Skeletal muscle satellite cell (primary cell): Measurements from ENCODE around the gene DTNA.

ENCODE experiments used
- H3K27me3 ChIP-seq: 2 replicates; pipeline ENCODE4 v1.7.0; 2013; ENCODE audit warnings: low read length; ENCODE audit not compliant: control insufficient read depth, insufficient read depth
- H3K36me3 ChIP-seq: 2 replicates; pipeline ENCODE4 v1.7.0; 2013; ENCODE audit warnings: mild to moderate bottlenecking, control low read depth, low read length; ENCODE audit not compliant: insufficient read depth
- H3K4me1 ChIP-seq: 2 replicates; pipeline ENCODE4 v1.7.0; 2013; ENCODE audit warnings: low read length; ENCODE audit not compliant: control insufficient read depth, insufficient read depth
- H3K4me2 ChIP-seq: 2 replicates; pipeline ENCODE4 v1.7.0; 2013; ENCODE audit warnings: mild to moderate bottlenecking, low read length
- H3K4me3 ChIP-seq: 2 replicates; pipeline ENCODE4 v1.7.0; 2013; ENCODE audit warnings: low read length
- H3K9ac ChIP-seq: 2 replicates; pipeline ENCODE4 v1.7.0; 2013; ENCODE audit warnings: mild to moderate bottlenecking, low read depth, low read length, moderate library complexity
- H3K9me3 ChIP-seq: replicated peaks from 2 replicates; pipeline ENCODE4 v1.7.0; 2013; ENCODE audit warnings: mild to moderate bottlenecking, control low read depth, low read length

The DTNA gene

DNA sequence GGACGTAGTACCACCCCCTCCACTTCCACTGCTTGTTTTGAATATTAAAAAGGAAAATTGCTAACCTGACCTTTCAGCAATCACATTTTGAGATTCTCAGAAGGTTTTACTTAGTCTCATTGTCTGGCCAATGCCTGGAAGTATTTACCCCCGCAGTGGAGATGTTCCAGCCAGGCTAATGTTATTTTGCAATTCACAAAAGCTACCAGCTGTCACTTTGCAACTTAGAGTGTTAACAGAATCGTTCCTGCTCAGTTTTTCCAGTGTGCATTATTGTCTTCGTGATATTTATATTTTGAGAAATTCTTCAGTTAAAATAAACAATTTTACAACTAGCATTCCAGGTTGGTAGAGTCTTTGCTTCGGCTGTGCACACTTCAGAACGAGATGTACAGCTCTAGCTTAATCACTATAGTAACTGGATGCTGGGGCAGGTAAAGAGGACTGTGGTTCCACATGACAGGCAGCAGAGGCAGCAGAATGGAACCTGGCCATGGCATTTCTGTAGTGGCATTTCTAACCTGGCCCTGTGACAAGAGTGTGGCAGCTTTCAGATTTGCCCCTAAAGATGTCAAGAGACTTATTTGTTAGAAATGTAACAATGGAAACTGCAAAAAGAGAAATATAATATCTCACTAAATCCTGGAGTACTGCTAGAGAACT is 85.1 kb downstream of the DTNA start:
- Histone ChIP-seq H3K9ac (no peak overlapping the region), H3K4me3 (no peak overlapping the region), H3K4me2 (no peak overlapping the region), H3K4me1 (peaks cover under 1% of the 10 kb centered on the region), H3K9me3 (no peaks in the 10 kb centered on the region), H3K27me3 (no peaks in the 10 kb centered on the region), H3K36me3 (no peaks in the 10 kb centered on the region)

DNA sequence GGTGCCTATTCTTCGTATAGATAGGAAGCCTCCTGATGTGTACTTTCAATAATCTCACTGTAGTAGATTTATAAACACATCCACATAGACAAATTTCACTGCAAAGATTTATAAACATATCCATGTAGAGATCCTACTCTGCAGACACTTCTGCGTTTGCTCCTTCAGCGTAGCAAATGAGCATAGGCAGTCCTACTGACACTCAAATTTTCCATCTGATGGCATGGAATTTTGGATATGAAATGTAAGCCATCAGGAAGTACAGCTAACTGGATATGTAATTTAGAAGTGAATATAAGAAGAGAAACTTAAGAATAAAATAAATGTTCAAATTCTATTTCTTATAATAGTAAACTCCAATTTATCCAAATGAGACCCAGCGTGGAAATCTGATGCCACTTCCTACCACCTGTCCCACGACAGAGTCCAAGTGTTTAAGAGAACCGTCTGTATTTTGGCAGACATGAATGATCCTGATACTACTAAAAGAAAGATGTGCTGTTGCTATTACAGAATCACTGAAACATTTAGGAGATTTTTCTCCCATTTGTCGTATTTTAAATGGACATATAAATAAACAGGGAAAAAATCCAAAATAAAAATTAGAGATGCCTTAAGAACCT is 86.0 kb downstream of the DTNA start:
- Histone ChIP-seq H3K4me2 (no peak overlapping the region), H3K4me3 (no peak overlapping the region), H3K4me1 (no peaks in the 10 kb centered on the region), H3K27me3 (no peaks in the 10 kb centered on the region), H3K9me3 (no peaks in the 10 kb centered on the region), H3K36me3 (no peaks in the 10 kb centered on the region), H3K9ac (no peak overlapping the region)

DNA sequence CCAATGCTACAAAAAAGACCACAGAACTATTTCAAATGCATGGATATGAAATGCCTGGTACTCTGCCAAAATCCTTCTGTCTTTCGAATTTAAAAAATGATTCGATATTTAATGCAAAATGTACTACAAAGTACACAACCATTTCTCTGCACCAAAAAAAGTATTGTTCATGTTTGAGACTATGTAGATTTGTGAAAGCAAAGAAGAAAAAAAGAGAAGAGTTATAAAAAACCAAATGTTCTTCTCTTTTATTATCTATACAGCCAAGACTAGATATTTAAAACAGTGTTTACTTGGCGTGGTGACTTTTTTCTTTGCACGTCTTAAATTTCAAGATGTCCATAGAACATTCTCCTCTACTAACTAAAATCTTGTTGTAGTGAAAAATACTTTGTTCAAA is 89.2 kb downstream of the DTNA start:
- no peak overlapping the region for H3K4me2 ChIP-seq
- no peaks in the 10 kb centered on the region for H3K9me3 ChIP-seq
- no peaks in the 10 kb centered on the region for H3K36me3 ChIP-seq
- peaks cover 6% of the 10 kb centered on the region for H3K4me1 ChIP-seq
- H3K27me3 ChIP-seq, result no peaks in the 10 kb centered on the region
- H3K9ac ChIP-seq, result no peak overlapping the region
- no peak overlapping the region for H3K4me3 ChIP-seq

DNA sequence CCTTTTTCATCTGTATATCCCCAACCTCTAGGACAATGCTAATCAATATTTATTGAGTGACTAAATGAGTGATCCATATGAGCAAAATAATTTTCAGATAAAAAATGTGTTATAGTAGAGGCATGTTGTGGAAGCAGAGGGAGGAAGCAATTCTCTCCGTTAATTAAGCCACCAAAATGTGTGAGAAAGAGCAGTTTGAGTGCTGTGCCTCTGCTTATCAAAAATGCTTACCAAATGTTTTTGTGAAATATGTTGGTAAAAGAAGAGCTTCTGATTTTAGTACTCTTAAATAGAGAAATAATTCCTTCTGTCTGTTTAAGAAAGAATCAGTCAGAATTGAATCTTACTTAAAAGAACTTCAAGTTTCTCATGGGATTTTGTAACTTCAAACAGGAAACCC is 90.3 kb downstream of the DTNA start:
- peaks cover 6% of the 10 kb centered on the region for H3K4me1 ChIP-seq
- H3K36me3 ChIP-seq, result no peaks in the 10 kb centered on the region

DNA sequence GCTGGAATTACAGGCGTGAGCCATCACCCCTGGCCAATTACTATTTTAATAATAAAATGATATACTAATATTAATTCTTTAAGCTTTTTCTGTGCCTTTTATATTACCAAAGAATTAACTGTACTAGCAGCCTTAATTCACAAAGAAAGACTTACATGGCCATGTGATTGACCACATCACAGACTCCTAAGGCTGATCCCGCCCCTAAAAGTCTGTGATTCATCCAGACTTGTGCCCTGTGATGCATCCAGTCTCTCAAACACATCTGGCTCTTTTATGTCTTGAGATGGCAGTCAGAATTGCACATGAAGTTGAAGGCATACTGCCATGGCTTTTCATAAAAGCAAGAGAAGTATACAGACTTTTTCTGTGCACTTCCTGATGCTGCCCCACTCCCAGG is 91.7 kb downstream of the DTNA start:
- H3K4me1 ChIP-seq, result peaks cover 6% of the 10 kb centered on the region
- no peaks in the 10 kb centered on the region for H3K27me3 ChIP-seq
- H3K4me2 ChIP-seq, result no peak overlapping the region
- H3K9ac ChIP-seq, result no peak overlapping the region
- H3K4me3 ChIP-seq, result no peak overlapping the region
- H3K36me3 ChIP-seq, result no peaks in the 10 kb centered on the region
- no peaks in the 10 kb centered on the region for H3K9me3 ChIP-seq

More for the DNA sequence above, 90.3 kb downstream of the DTNA start:
- no peak overlapping the region for H3K4me2 ChIP-seq
- no peaks in the 10 kb centered on the region for H3K9me3 ChIP-seq
- no peak overlapping the region for H3K9ac ChIP-seq
- no peak overlapping the region for H3K4me3 ChIP-seq
- no peaks in the 10 kb centered on the region for H3K27me3 ChIP-seq

DNA sequence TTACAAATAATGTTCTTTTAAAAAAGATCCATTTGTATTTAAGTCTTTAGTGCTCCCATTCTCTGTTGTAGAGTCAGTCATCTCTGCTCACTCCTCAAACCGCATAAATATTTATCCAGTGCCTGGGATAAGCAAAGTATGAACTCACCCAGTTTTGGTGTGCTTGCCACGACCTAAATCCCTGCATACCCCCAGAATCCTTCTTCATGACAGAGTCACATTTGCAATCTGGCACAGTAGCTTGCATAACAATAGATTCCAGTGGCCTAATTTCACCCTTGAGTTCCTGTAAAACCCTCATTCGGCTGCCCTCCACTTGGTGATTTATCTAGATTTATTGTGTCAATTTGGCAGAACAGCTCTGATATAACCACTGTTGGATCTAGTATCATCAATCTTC is 92.9 kb downstream of the DTNA start:
- Histone ChIP-seq H3K4me1 (peaks cover 6% of the 10 kb centered on the region), H3K9me3 (no peaks in the 10 kb centered on the region), H3K27me3 (no peaks in the 10 kb centered on the region), H3K9ac (no peak overlapping the region), H3K4me2 (no peak overlapping the region), H3K36me3 (no peaks in the 10 kb centered on the region), H3K4me3 (no peak overlapping the region)

DNA sequence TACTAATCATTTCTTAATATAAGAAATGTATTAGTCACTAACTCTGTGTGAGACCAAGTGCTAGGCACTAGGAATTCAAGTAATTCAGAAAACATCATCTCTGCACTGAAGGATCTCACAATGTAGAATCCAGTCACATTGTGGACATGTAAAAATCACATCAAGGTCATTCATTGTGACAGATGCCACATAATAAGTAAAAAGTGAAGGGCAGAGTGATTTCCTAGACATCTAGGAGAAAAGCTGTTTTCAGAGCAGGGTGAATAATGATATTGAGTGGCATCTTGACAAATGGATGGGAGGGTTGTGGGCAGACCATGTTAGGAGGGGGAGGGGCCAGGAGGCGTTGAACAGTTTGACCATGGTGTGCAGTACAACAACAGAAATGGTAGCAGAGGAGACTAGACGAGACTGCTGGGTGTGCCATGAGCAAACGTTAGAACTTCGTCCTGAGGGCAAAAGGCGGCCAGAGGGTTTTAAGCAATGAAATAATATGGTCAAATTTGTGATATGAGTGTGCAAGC is 93.8 kb downstream of the DTNA start:
- Histone ChIP-seq H3K4me1 (peaks cover 6% of the 10 kb centered on the region), H3K27me3 (no peaks in the 10 kb centered on the region), H3K36me3 (no peaks in the 10 kb centered on the region), H3K4me3 (no peak overlapping the region), H3K4me2 (no peak overlapping the region), H3K9me3 (no peaks in the 10 kb centered on the region), H3K9ac (no peak overlapping the region)

DNA sequence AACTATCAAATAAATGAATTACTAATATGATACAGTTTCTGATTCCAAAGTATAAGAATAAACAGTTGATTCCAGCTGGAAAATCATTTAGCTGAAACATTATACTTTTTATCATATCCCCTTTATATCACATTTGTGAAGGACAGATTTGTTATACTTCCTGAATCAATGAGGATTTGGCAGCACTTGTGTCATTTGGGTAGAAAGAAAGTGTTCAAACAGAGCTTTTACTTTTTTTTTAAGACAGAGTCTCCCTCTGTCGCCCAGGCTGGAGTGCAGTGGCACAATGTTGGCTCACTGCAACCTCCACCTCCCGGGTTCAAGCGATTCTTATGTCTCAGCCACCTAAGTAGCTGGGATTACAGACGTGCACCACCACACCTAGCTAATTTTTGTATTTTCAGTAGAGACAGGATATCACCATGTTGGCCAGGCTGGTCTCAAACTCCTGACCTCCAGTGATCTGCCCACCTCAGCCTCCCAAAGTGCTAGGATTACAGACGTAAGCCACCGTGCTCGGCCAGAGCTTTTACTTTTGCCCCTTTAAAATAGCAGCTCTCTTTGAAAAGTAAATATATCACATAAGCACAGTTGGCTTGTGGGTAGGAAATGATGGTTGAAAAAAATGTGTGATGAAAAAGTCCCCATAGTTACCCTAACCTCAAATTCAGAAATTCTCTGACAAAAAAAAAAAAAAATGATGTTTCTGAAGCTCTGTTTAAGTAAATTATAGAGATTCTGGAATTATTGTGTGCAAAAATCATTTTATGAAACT is 95.2 kb downstream of the DTNA start:
- Histone ChIP-seq H3K4me1 (peaks cover 6% of the 10 kb centered on the region), H3K9me3 (no peaks in the 10 kb centered on the region), H3K4me3 (no peak overlapping the region), H3K27me3 (no peaks in the 10 kb centered on the region), H3K36me3 (no peaks in the 10 kb centered on the region), H3K4me2 (no peak overlapping the region), H3K9ac (no peak overlapping the region)

DNA sequence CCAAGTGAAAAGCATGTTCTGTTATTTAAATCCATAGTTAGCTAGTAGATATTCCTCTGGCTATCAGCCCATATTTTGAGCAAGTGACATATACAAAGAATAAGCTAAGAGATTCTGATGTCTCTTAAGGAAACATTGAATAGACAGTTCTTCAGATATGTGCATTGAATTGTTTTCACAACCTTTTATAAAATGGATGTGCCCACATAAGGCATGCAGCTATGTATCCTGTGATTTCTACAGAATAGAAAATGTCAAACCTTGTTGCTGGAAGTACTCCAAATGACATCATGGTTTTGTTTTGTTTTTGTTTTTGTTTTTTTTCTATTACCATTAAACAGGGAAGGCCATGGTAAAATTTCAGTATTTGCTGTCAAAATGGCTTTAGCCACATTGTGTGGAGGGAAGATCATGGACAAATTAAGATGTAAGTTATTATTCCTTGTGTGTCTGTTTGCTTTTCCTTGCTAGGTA is 95.8 kb downstream of the DTNA start:
- Histone ChIP-seq H3K4me1 (peaks cover 6% of the 10 kb centered on the region), H3K27me3 (no peaks in the 10 kb centered on the region)

DNA sequence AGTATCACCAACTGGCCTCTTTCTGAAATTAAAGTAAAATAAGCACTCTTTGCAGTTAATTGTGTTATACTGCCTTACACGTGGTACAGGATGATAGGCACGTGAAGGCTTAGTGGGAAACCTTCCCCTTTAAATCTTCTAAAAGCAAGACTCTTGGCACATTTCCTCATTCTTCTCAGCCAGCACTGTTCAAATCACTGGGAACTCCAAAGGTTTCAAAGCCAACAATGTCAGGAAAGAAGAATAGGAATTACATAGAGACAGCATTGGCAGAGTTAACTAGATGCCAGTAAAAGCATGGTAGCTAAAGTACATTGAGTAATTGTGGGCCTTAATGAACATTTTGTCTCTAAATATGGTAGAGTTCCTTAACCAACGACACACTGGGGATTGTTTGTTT is 96.4 kb downstream of the DTNA start:
- Histone ChIP-seq H3K36me3 (no peaks in the 10 kb centered on the region), H3K4me1 (peaks cover 6% of the 10 kb centered on the region), H3K4me2 (no peak overlapping the region), H3K27me3 (no peaks in the 10 kb centered on the region), H3K9me3 (no peaks in the 10 kb centered on the region), H3K4me3 (no peak overlapping the region), H3K9ac (no peak overlapping the region)

More for the DNA sequence above, 95.8 kb downstream of the DTNA start:
- Histone ChIP-seq H3K4me3 (no peak overlapping the region), H3K9ac (no peak overlapping the region), H3K36me3 (no peaks in the 10 kb centered on the region), H3K9me3 (no peaks in the 10 kb centered on the region), H3K4me2 (no peak overlapping the region)

DNA sequence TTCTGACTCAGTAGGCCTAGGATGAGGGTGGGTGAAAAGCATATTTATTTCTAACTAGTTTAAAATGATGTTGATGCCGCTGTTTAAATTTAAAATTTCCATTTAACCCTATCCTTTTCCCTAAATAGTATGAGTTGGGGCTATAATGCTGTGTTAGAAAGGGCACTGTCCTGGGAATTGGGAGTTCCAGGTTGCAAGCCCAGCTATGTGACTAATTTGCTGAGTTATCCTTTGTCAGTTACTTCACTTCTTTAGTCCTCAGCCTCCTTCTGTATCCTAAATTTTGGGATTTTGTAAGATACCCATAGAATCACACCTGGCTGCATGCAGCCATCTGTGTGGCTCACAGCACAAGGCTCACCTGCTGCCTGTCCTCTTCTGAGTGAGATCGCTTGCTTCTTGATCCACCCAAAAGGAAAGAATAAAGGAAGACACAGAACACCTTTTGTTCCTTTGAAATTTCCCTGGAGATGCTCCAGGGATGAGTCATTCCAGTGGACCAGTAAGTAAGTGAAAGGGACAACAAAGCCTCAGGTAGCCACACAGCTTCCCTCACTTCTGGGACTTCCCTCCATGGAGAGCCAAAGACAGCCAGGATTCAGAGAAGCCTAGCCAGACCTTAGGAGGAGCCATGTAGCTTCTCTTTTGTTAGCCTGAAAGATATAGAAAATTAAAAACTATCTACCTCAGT is 97.2 kb downstream of the DTNA start:
- Histone ChIP-seq H3K4me3 (no peak overlapping the region), H3K9ac (no peak overlapping the region), H3K36me3 (no peaks in the 10 kb centered on the region), H3K4me2 (no peak overlapping the region), H3K27me3 (no peaks in the 10 kb centered on the region), H3K9me3 (no peaks in the 10 kb centered on the region), H3K4me1 (peaks cover 1% of the 10 kb centered on the region)
